Immature natural killer cell (primary cell): ENCODE measurements around the gene BCL7B. TPM values are rescaled to one million over a fixed set of nuclear protein-coding genes. Genes with fewer than 3 reads are reported as not detected.
"Not testable (repeated sequence)": the region's sequence is repeated elsewhere in the genome, so short reads cannot be mapped to it uniquely, and the experiment has no call there.

ENCODE experiments used
- DNase-seq, 3 donors: peaks; one replicate each; pipeline ENCODE4 v3.0.0; 2022; ENCODE audit warnings: mixed read lengths in 1 of 3
- H3K27ac Mint-ChIP-seq, 6 donors: one replicate each; pipeline ENCODE4 v1.8.0; 2020; ENCODE audit warnings: mixed read lengths in 6 of 6, mild to moderate bottlenecking in 5 of 6, inconsistent platforms in 4 of 6, moderate library complexity in 3 of 6
- H3K27me3 Mint-ChIP-seq, 3 donors: one replicate each; pipeline ENCODE4 v1.8.0; 2020 to 2021; ENCODE audit warnings: low read depth in 3 of 3, mild to moderate bottlenecking in 3 of 3, mixed read lengths in 3 of 3, moderate library complexity in 3 of 3, inconsistent platforms in 1 of 3
- H3K36me3 Mint-ChIP-seq, 3 donors: one replicate each; pipeline ENCODE4 v1.8.0; 2020; ENCODE audit warnings: mixed read lengths in 3 of 3, inconsistent platforms in 2 of 3, mild to moderate bottlenecking in 2 of 3
- H3K4me1 Mint-ChIP-seq, 2 donors: one replicate each; pipeline ENCODE4 v1.8.0; 2020; ENCODE audit warnings: inconsistent platforms in 2 of 2, mild to moderate bottlenecking in 2 of 2, mixed read lengths in 2 of 2, moderate library complexity in 1 of 2
- H3K4me3 Mint-ChIP-seq, 5 donors: one replicate each; pipeline ENCODE4 v1.8.0; 2020; ENCODE audit warnings: mild to moderate bottlenecking in 5 of 5, mixed read lengths in 5 of 5, inconsistent platforms in 3 of 5, moderate library complexity in 3 of 5
- H3K9me3 Mint-ChIP-seq, 6 donors: one replicate each; pipeline ENCODE4 v1.8.0; 2020; ENCODE audit warnings: mild to moderate bottlenecking in 6 of 6, mixed read lengths in 6 of 6, inconsistent platforms in 4 of 6, moderate library complexity in 3 of 6
- polyA plus RNA-seq, 3 donors: library from polyadenylated mRNA; unstranded; fragments of 300-500 nt; fragmentation: Illumina TruSeq; gene quantifications; one replicate each; pipeline ENCODE4 v1.2.3, GENCODE V29; 2021

Gene BCL7B
- polyA plus RNA-seq, 3 donors from 2014 or later: 89.1 to 103 (median 95.5) TPM

- peaks cover 5 to 10% (median 7%) of the 10 kb centered on the region in 3 donors for H3K27me3 Mint-ChIP-seq
- H3K27ac Mint-ChIP-seq: peak overlapping the region in 3 of 6 donors; percentile 7 to 22 (median 20)
- no peaks in the 10 kb centered on the region for H3K9me3 Mint-ChIP-seq
- no peak overlapping the region for H3K4me3 Mint-ChIP-seq
- DNase-seq: no peak
- H3K36me3 Mint-ChIP-seq: peaks cover 0 to 7% (median 7%) of the 10 kb centered on the region in 3 donors
- peaks cover 55 to 70% of the 10 kb centered on the region in 2 donors for H3K4me1 Mint-ChIP-seq
These were observed 40.1 kb downstream of the BCL7B start for GRCh38 chr7:73517241-73517995.

GRCh38 chr7:73515178-73515577, 42.3 kb downstream of the BCL7B start:
- Mint-ChIP-seq H3K4me3 (no peak overlapping the region), H3K27ac (peak overlapping the region in 3 of 6 donors; percentile 2 to 78 (median 38)), H3K9me3 (no peaks in the 10 kb centered on the region), H3K4me1 (peaks cover 47 to 66% of the 10 kb centered on the region in 2 donors), H3K36me3 (peaks cover 0 to 11% (median 7%) of the 10 kb centered on the region in 3 donors), H3K27me3 (peaks cover 0 to 2% (median 0%) of the 10 kb centered on the region in 3 donors)
- DNase-seq: no peak

DNA sequence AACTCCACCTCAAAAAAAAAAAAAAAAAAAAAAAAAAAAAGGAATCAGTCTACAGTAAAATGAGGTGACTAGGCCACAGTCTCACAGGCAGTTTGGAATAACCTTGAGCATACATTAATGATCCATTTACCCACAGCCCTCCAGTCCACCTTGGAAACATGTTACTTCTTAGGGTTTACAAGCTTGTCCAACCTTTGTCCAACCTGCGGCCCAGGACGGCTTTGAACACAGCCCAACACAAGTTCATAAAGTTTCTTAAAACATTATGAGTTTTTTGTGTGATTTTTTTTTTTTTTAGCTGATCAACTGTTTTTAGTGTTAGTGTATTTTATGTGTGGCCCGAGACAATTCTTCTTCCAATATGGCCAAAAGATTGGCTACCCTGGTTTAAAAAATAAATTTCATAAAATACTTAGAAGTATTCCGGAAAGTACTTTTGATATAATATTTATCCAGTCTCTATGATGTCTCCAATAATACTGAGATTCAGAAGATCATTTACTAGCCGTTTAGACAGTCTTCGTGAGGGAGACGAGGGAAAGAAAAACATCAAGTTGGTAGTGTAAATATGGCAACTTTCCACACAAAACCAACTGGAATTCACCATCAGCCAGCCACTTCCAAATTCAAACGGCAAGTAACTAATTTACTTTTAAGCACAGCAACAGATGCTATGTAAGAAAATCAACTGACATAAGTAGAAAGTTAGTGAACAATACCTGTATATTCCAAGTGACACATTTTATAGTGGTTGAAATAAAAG, 45.3 kb downstream of the BCL7B start:
- Mint-ChIP-seq H3K27ac (no peak overlapping the region), H3K36me3 (peaks cover 3 to 21% (median 18%) of the 10 kb centered on the region in 3 donors), H3K27me3 (peaks cover 0 to 2% (median 0%) of the 10 kb centered on the region in 3 donors), H3K4me3 (no peak overlapping the region), H3K9me3 (no peaks in the 10 kb centered on the region), H3K4me1 (peaks cover 22 to 38% of the 10 kb centered on the region in 2 donors)
- no peak for DNase-seq

DNA sequence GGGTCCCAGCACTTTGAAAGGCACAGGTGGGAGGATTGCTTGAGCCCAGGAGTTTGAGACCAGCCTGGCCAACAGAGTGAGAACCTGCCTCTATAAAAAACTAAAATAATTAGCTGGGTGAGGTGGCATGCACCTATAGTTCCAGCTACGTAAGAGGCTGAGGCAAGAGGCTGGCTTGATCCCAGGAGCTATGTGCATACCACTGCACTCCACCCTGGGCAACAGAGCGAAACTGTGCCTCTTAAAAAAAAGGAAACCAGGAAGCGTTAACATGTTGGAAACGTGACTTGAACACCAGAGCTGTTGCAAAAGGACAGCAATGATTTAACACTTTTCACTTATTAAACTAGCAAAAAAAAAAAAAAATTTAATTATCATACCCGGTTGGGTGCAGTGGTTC, 48.0 kb downstream of the BCL7B start:
- H3K27me3 Mint-ChIP-seq: peaks cover 0 to 2% (median 2%) of the 10 kb centered on the region in 3 donors
- peaks cover 14 to 36% of the 10 kb centered on the region in 2 donors for H3K4me1 Mint-ChIP-seq
- H3K4me3 Mint-ChIP-seq: no peak overlapping the region
- H3K27ac Mint-ChIP-seq: no peak overlapping the region
- no peak for DNase-seq
- H3K36me3 Mint-ChIP-seq: peaks cover 13 to 25% (median 24%) of the 10 kb centered on the region in 3 donors
- H3K9me3 Mint-ChIP-seq: no peaks in the 10 kb centered on the region

DNA sequence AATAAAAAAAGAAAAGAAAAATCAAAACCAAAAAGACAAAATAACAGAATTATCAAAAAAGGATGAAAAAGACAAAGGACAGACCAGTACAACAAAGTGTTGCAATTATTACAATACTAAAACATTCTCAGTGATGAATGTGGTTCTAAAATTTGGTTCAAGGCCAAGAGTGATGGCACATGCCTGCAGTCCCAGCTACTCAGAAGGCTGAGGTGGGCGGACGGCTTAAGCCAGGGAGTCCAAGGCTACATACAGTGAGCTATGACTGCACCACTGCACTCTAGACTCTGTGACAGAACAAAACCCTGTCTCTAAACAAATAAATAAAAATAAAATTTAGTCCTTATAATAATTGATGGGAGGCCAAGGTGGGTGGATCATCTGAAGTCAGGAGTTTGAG, 49.9 kb downstream of the BCL7B start:
- Mint-ChIP-seq H3K9me3 (no peaks in the 10 kb centered on the region), H3K27me3 (peaks cover 2% of the 10 kb centered on the region in 3 donors), H3K4me3 (no peak overlapping the region), H3K4me1 (peaks cover 8 to 26% of the 10 kb centered on the region in 2 donors), H3K27ac (no peak overlapping the region), H3K36me3 (peaks cover 17 to 35% (median 23%) of the 10 kb centered on the region in 3 donors)
- DNase-seq: no peak

DNA sequence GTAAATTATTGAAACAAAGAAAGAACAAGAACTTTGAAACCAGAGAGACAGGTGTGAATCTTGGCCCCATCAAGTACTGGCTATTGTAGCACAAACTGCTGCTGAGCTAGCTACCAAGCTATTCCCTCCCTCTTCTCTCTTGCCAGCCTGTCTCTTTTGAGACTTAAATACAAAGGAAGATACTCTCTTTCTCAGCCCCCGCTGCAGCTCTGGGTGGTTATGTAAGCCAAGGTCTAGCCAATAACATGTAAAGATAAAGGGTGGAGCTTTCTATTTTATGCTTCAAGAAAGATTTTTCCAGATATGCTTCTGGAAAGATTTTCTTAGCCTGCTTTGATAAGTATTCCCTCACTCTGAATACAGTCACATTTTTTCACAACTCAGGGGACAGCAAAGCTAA, 52.6 kb downstream of the BCL7B start:
- DNase-seq: no peak
- H3K4me1 Mint-ChIP-seq: peaks cover 6 to 20% of the 10 kb centered on the region in 2 donors
- H3K36me3 Mint-ChIP-seq: peaks cover 17 to 42% (median 24%) of the 10 kb centered on the region in 3 donors
- H3K27ac Mint-ChIP-seq: no peak overlapping the region
- H3K4me3 Mint-ChIP-seq: no peak overlapping the region
- H3K27me3 Mint-ChIP-seq: peaks cover 0 to 2% (median 2%) of the 10 kb centered on the region in 3 donors
- H3K9me3 Mint-ChIP-seq: no peaks in the 10 kb centered on the region

- peaks cover 6 to 20% of the 10 kb centered on the region in 2 donors for H3K4me1 Mint-ChIP-seq
- peaks cover 0 to 2% (median 2%) of the 10 kb centered on the region in 3 donors for H3K27me3 Mint-ChIP-seq
- no peak overlapping the region for H3K27ac Mint-ChIP-seq
- no peak overlapping the region for H3K4me3 Mint-ChIP-seq
- H3K9me3 Mint-ChIP-seq: no peaks in the 10 kb centered on the region
- DNase-seq: no peak
- H3K36me3 Mint-ChIP-seq: peaks cover 17 to 41% (median 24%) of the 10 kb centered on the region in 3 donors
These were observed 53.5 kb downstream of the BCL7B start for GRCh38 chr7:73504017-73504416.

GRCh38 chr7:73503229-73503628, 54.3 kb downstream of the BCL7B start:
- peaks cover 17 to 43% (median 27%) of the 10 kb centered on the region in 3 donors for H3K36me3 Mint-ChIP-seq
- peaks cover 6 to 20% of the 10 kb centered on the region in 2 donors for H3K4me1 Mint-ChIP-seq
- peak overlapping the region in 3 of 6 donors; percentile 12 to 49 (median 34) for H3K27ac Mint-ChIP-seq
- H3K4me3 Mint-ChIP-seq: no peak overlapping the region
- peaks cover 0 to 2% (median 2%) of the 10 kb centered on the region in 3 donors for H3K27me3 Mint-ChIP-seq
- no peak for DNase-seq
- no peaks in the 10 kb centered on the region for H3K9me3 Mint-ChIP-seq

GRCh38 chr7:73496626-73497025, 60.9 kb downstream of the BCL7B start:
- Mint-ChIP-seq H3K4me3 (no peak overlapping the region), H3K27ac (peak overlapping the region in 1 of 6 donors; percentile 34), H3K27me3 (no peaks in the 10 kb centered on the region), H3K36me3 (peaks cover 13 to 61% (median 40%) of the 10 kb centered on the region in 3 donors), H3K4me1 (peaks cover 10 to 19% of the 10 kb centered on the region in 2 donors), H3K9me3 (no peaks in the 10 kb centered on the region)
- DNase-seq: no peak

GRCh38 chr7:73495507-73495906, 62.0 kb downstream of the BCL7B start:
- H3K27ac Mint-ChIP-seq: peak overlapping the region in 1 of 6 donors; percentile 47
- H3K4me1 Mint-ChIP-seq: peaks cover 5 to 13% of the 10 kb centered on the region in 2 donors
- not testable (repeated sequence) for H3K9me3 Mint-ChIP-seq, DNase-seq, H3K4me3 Mint-ChIP-seq, H3K27me3 Mint-ChIP-seq
- H3K36me3 Mint-ChIP-seq: peaks cover 13 to 55% (median 35%) of the 10 kb centered on the region in 3 donors

GRCh38 chr7:73489976-73490375, 67.5 kb downstream of the BCL7B start:
- DNase-seq: no peak
- no peak overlapping the region for H3K4me3 Mint-ChIP-seq
- no peaks in the 10 kb centered on the region for H3K9me3 Mint-ChIP-seq
- H3K4me1 Mint-ChIP-seq: peaks cover 0 to 12% of the 10 kb centered on the region in 2 donors
- no peak overlapping the region for H3K27ac Mint-ChIP-seq
- peaks cover 8 to 42% (median 21%) of the 10 kb centered on the region in 3 donors for H3K36me3 Mint-ChIP-seq
- H3K27me3 Mint-ChIP-seq: peaks cover 0 to 1% (median 0%) of the 10 kb centered on the region in 3 donors

- Mint-ChIP-seq H3K4me1 (peaks cover 5 to 6% of the 10 kb centered on the region in 2 donors), H3K9me3 (no peaks in the 10 kb centered on the region)
These were observed 70.0 kb downstream of the BCL7B start for GRCh38 chr7:73487486-73487885.

More at GRCh38 chr7:73487486-73487885, 70.0 kb downstream of the BCL7B start:
- Mint-ChIP-seq H3K27ac (peak overlapping the region in 3 of 6 donors; percentile 34 to 49 (median 45)), H3K27me3 (peaks cover 0 to 1% (median 0%) of the 10 kb centered on the region in 3 donors), H3K36me3 (peaks cover 3 to 31% (median 7%) of the 10 kb centered on the region in 3 donors), H3K4me3 (no peak overlapping the region)
- no peak for DNase-seq
